ELR (cell line): Measurements from ENCODE around the gene KIAA1755.
"Not testable (repeated sequence)": the region's sequence is repeated elsewhere in the genome, so short reads cannot be mapped to it uniquely, and the experiment has no call there.

Experiments
- DNase-seq: peaks from one replicate; pipeline ENCODE4 v3.0.0-alpha.2; 2015; ENCODE audit warnings: low read depth

KIAA1755 gene

DNA sequence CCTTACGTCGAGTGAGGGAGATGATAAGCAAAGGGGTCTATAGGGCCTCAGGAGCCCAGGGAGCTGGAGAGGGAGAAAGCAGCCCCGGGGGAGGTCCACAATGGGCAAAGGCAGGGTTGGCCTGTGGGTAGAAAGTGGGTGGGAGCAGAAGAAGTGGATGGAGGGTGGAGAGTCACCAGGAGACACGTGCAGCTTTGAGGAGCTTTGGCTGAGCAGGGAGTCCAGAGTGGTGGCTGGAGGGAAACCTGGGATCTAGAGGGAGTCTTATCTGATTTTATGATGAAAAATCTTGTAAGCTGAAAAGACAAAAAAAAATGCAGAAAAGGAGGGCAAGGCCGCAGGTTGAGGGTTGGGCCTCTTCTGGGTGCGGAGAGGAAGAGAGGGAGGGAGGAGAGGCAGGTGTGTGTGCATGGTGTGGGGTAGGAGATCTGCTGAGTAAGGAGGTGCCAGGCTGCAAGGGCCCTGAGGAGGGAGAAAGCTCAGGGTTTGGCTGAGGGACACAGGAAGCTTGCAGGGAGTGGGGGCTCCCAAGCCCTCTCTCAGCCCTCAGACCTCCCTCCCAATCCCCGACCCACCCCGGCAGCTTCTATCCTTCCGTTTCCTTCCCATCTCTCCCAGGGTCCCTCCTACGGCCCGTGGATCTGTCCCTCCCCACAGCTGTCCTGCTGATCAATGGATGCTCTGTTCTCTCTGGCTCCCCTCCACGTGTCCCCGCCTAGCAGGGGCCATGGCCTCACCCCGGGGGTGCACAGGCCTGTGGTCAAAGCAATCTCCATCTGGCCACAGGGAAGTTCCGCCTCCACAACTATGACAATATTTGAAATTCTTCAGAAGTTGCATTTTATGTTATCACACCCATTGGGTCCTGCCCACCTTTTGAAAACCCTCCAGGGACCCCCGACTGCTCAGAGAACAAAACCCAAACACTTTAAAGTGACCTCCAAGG lies 26.3 kb upstream of the KIAA1755 start:
- DNase-seq = no peak

DNA sequence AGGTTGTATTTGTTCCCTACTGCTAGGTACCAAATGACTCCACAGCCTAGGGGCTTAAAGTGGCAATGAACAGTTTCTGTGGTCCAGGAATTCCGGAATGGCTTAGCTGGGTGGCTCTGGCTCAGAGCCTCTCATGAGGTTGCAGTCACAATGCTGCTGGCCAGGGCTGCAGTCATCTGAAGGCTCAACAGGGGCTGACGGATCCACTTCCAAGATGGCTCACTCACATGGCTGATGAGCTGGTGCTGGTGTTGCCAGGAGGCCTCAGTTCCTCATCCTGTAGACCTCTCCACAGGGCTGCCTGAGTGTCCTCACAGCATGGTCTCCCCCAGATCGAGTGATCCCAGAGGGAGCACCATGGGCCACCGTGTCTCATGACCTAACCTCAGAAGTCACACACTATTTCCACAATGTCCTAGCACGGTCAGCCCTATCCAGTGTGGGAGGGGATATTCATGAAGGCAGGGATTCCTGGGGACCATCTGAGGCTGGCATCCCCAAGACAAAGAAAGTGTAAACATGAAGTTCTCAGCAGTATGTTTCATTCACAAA lies 24.4 kb upstream of the KIAA1755 start:
- no peak for DNase-seq

GRCh38 chr20:38284066-38284650 lies 23.6 kb upstream of the KIAA1755 start:
- DNase-seq = not testable (repeated sequence)

DNA sequence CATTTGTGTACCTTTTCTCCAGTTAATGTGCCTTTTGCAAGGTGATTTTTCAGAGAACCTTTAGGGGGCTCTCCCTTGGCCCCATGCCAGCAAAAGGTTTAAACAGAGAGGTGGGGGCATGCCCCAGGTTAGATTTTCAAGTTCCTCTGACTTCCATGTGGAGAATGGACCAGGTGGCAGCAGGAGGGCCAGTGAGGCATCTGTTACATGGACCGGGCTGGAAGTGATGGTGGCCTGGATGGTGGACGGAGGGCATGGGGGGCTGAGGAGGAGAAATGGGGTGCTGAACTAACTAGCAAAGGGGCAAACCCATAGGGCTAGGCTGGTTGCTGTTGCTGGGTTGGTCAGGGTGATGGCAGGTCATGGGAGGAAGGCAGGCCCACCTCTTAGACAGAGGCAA lies 22.7 kb upstream of the KIAA1755 start:
- DNase-seq = no peak

- not testable (repeated sequence) for DNase-seq
Observed at GRCh38 chr20:38281176-38281915, 20.8 kb upstream of the KIAA1755 start.

DNA sequence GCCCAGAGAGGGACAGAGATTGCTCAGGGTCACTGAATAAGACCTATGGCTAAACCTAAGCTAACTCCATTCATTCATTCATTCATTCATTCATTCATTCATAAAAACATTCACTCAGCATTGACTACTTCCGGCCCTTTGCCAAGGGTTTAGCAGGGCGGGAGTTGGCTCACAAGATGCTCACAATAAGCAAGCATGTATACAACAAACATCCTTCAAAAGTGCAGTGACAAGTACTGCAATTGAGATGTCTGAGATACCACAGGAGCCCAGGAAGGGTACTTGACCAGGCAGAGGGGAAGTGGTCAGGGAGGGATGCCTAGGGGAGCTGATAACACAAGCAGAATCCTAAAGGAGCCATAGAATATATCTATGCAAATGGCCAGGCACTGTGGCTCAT lies 18.2 kb upstream of the KIAA1755 start:
- DNase-seq = no peak

DNA sequence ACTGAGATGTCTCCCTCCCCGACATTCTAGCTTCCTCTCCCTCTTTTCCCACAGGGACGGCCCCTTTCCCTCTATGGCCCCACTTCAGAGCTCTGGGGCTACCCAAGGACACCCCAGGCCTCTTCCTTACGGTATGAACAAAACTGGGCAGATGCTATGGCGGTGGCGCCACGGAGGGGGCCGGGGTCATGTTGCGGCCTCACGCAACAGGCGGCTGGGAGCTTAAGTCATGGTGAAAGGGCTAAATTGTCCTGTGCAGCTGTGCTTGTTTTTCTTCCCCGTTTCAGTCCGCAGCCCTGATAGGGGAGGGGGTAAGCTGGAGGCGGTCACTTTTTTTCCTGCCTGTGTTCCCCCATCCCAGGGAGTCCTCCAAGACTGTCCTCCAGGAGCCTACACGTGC lies 17.6 kb upstream of the KIAA1755 start:
- no peak for DNase-seq

- no peak for DNase-seq
Observed at GRCh38 chr20:38277691-38278090, 17.2 kb upstream of the KIAA1755 start.

DNA sequence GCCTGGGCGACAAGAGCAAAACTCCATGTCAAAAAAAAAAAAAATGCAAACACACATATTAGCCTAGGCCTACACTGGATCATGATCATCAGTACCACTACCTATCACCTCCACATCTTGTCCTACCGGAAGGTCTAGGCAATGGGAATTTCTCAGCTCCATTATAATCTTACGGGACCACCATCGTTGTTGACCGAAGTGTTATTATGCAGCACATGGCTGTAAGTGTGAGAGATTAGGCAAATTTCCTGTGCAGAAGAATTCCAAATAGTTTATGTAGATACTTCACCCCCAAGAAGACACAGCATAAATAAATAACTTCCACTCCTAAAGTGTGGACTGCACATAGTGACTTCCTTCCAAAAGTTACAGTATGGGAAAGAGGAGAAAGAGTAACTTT lies 16.8 kb upstream of the KIAA1755 start:
- DNase-seq = no peak

- DNase-seq = peak; percentile 95
Observed at GRCh38 chr20:38275815-38276550, 15.4 kb upstream of the KIAA1755 start.

DNA sequence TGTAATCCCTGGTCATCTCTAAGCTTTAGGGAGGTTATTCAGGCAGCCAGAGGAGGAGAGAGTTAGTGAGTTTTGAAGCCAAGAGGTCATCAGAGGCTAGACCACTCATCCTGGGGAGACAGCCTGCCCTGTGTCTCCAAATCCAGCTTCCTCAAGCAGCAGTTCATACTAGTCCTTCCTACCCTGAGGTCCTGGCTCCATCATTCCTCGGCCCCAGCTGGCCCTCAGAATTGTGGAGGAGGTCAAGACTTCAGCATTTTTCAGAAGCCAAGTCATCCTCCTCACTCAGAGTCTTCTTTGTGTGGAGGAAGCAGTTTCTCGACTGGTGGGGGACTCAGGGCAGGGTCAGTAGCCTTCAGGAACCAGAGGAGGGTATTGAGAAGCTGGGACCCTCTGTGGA lies 12.4 kb upstream of the KIAA1755 start:
- peak; percentile 87 for DNase-seq

- peak; percentile 78 for DNase-seq
Observed at GRCh38 chr20:38272398-38272797, 11.9 kb upstream of the KIAA1755 start.

DNA sequence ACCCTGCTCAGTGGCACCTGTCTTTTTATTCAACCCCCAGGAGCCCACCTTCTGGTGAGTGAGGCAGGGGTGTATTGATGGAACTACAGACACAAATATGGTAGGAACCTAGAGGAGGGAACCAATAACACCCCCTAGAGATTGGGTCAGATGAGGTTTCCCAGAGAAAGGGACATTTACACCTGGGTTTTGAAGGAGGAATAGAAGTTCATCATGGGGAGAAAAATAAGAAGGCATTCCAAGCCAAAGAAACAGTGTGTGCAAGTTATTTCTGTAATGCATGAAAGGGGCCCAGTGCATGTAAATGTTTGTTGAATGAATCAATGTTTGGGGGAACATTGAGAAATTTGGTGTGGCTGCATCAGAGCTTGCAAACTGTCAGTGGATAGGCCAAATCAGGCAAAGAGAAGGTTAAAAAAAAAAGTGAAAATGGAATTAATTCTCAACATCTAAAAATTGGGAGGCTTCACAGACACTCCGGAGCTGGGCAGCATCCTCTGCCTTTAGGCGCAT lies 11.1 kb upstream of the KIAA1755 start:
- DNase-seq = peak; percentile 52

- peak; percentile 97 for DNase-seq
Observed at GRCh38 chr20:38270869-38271605, 10.5 kb upstream of the KIAA1755 start.

- no peak for DNase-seq
Observed at GRCh38 chr20:38269715-38270114, 9.2 kb upstream of the KIAA1755 start.

- DNase-seq = no peak
Observed at GRCh38 chr20:38269040-38269439, 8.5 kb upstream of the KIAA1755 start.

DNA sequence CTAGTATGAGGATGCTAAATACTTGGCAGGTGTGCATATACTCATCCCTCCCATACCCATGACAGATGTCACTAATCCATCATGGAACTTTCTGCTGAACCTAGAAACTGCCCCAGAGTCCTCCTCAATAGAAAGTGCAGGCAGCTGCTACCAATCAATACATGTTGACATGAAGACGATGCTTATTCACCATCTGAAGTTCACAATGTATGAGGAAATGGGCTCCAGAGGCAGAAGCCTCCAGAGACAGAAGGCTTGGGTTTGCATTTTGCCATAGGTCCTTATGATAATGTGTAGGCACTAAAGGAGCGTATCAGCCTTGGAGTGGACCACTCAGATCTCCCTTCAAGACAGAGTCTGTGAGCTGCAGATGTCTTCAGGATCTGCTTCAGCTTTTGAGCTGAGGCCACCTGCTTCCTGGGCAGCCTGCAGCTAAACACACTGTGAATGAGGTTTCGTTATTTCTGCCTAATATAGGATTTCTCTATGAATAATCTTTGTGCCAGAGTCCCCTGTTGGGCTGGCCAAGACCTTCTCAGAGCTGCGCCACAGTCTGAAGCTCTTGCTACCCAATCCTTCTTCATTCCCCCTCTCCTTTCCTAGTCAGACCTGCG lies 7.5 kb upstream of the KIAA1755 start:
- DNase-seq = no peak

- no peak for DNase-seq
Observed at GRCh38 chr20:38267296-38267695, 6.8 kb upstream of the KIAA1755 start.

DNA sequence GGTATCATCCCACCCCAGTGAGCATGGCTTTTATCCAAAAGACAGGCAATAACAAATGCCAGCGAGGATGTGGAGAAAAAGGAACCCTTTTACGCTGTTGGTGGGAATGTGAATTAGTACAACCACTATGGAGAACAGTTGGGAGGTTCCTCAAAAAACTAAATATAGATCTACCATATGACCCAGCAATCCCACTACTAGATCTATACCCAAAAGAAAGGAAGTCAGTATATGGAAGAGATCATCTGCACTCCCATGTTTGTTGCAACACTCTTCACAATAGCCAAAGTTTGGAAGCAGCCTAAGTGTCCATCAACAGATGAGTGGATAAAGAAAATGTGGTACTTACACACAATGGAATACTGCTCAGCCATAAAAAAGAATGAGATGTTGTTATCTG lies 5.9 kb upstream of the KIAA1755 start:
- DNase-seq = no peak

GRCh38 chr20:38262931-38263330 lies 2.4 kb upstream of the KIAA1755 start:
- no peak for DNase-seq

- DNase-seq = no peak
Observed at GRCh38 chr20:38261054-38261390, 487 bp upstream of the KIAA1755 start.
